Gastrocnemius medialis (tissue), 4 donors: ENCODE data around the gene UNC5C. TPM values are rescaled to one million over a fixed set of nuclear protein-coding genes. Genes with fewer than 3 reads are reported as not detected.

ENCODE experiments used
- ATAC-seq, 2 donors: fragments of 150-250 bp; one replicate each; pipeline ENCODE4 v1.9.1; 2016
- DNase-seq, 2 donors: peaks; one replicate each; pipeline ENCODE4 v3.0.0-alpha.2; 2019
- H3K27ac ChIP-seq, 4 donors: fragments of 200-600 bp; sonication (generic); 1 replicate in 1 of 4; 2 replicates in 3 of 4; pipeline ENCODE4 v1.5.1; 2016 to 2018; ENCODE audit warnings: mild to moderate bottlenecking in 2 of 4, moderate library complexity in 1 of 4
- H3K27me3 ChIP-seq, 3 donors: fragments of 200-600 bp; sonication (generic) in 2 of 3; 1 replicate in 1 of 3; 2 replicates in 2 of 3; pipeline versions ENCODE4 v1.5.1 to v1.6.0; 2016 to 2019; ENCODE audit warnings: mild to moderate bottlenecking in 1 of 3, moderate library complexity in 1 of 3
- H3K36me3 ChIP-seq, 2 donors: fragments of 200-600 bp; sonication (generic) in 1 of 2; one replicate each; pipeline ENCODE4 v1.5.1; 2017 to 2018
- H3K4me1 ChIP-seq, 2 donors: fragments of 200-600 bp; sonication (generic) in 1 of 2; one replicate each; pipeline ENCODE4 v1.5.1; 2016 to 2017; ENCODE audit warnings: mild to moderate bottlenecking in 2 of 2
- H3K4me3 ChIP-seq, 4 donors: fragments of 200-600 bp; sonication (generic) in 3 of 4; 1 replicate in 1 of 4; 2 replicates in 3 of 4; pipeline ENCODE4 v1.5.1; 2016 to 2019; ENCODE audit warnings: mild to moderate bottlenecking in 2 of 4
- H3K9me3 ChIP-seq, 3 donors: fragments of 200-600 bp; sonication (generic) in 2 of 3; 1 replicate in 1 of 3; 2 replicates in 2 of 3; pipeline ENCODE4 v1.5.1; 2016 to 2019
- POLR2A ChIP-seq, 2 donors: fragments of 450-650 bp; IDR thresholded peaks; one replicate each; pipeline ENCODE4 v1.6.1; 2017; ENCODE audit warnings: antibody characterized with exemption in 2 of 2, mild to moderate bottlenecking in 2 of 2, moderate library complexity in 2 of 2
- in situ Hi-C, 4 donors: fragments of 200-750 bp; cut with MboI; loops; one replicate each; pipeline versions ENCODE4 v1.15.0 to v1.8.0; 2017; ENCODE audit warnings: low sequenced_read_pairs in 4 of 4
- intact Hi-C: fragments of 100-400 bp; cut with DNase I; formaldehyde crosslinking; loops from one replicate; pipeline ENCODE4 v1.15.1; 2023; ENCODE audit warnings: low total_unique reads
- total RNA-seq, 4 donors: library from RNA; depleted of rRNA; stranded (reverse); fragments of >200 nt; gene quantifications; one replicate each; pipeline versions ENCODE4 v1.1.0 to v1.2.3, GENCODE V29; 2016
- TF ChIP-seq, protein P1 (sequence below), 5 experiments: fragments of 450-650 bp in 3 of 5; fragments of 200-600 bp in 2 of 5; sonication (generic) in 2 of 5; IDR thresholded peaks in 4 of 5; conservative IDR thresholded peaks in 1 of 5; 1 replicate in 4 of 5; 2 replicates in 1 of 5; pipeline ENCODE4 v1.5.1; 2016 to 2019; ENCODE audit warnings: antibody characterized with exemption in 5 of 5, mild to moderate bottlenecking in 3 of 5, moderate library complexity in 3 of 5

The UNC5C gene
- total RNA-seq, 4 donors from 2014 or later, result 0.07 to 0.33 (median 0.23) TPM; not detected in 1

GRCh38 chr4:95381843-95382580, 166.8 kb downstream of the UNC5C start:
- no peaks in the 10 kb centered on the region for H3K4me1 ChIP-seq
- no peaks in the 10 kb centered on the region for H3K9me3 ChIP-seq
- no peaks in the 10 kb centered on the region for H3K27me3 ChIP-seq
- H3K36me3 ChIP-seq, result no peaks in the 10 kb centered on the region
- H3K4me3 ChIP-seq, result no peak overlapping the region
- TF ChIP-seq POLR2A (IDR thresholded peaks at IDR 0.05), result no peak
- TF ChIP-seq, protein P1, sequence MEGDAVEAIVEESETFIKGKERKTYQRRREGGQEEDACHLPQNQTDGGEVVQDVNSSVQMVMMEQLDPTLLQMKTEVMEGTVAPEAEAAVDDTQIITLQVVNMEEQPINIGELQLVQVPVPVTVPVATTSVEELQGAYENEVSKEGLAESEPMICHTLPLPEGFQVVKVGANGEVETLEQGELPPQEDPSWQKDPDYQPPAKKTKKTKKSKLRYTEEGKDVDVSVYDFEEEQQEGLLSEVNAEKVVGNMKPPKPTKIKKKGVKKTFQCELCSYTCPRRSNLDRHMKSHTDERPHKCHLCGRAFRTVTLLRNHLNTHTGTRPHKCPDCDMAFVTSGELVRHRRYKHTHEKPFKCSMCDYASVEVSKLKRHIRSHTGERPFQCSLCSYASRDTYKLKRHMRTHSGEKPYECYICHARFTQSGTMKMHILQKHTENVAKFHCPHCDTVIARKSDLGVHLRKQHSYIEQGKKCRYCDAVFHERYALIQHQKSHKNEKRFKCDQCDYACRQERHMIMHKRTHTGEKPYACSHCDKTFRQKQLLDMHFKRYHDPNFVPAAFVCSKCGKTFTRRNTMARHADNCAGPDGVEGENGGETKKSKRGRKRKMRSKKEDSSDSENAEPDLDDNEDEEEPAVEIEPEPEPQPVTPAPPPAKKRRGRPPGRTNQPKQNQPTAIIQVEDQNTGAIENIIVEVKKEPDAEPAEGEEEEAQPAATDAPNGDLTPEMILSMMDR (IDR thresholded peaks at IDR 0.05 in 4 of 5, conservative IDR thresholded peaks at IDR 0.05 in 1 of 5), result no peak
- DNase-seq (no peak), ATAC-seq (no peak)
- intact Hi-C loops, result no loop called here
- H3K27ac ChIP-seq, result no peak overlapping the region
- in situ Hi-C loops, result no loop called here

DNA sequence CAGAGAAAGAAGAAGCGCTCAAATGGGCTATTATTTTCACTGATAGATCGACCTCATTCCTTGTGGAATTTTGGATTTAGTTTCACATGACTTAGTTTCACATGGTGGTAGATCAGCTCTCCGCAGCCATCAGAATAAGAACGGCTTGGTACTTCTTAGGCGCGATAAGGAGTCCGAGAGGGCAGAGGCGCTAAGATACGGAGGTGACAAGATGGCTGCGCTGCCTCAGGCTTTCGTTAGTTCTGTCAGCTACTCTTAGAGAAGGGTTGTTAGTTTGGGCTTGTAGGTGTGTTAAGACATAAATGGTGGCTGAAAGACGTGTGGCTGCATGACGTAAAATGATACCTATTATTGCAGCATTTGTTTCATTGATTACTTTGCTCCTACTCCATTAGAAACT, 169.1 kb downstream of the UNC5C start:
- Histone ChIP-seq H3K4me3 (no peak overlapping the region), H3K36me3 (no peaks in the 10 kb centered on the region), H3K27ac (no peak overlapping the region), H3K27me3 (no peaks in the 10 kb centered on the region), H3K9me3 (no peaks in the 10 kb centered on the region), H3K4me1 (no peaks in the 10 kb centered on the region)
- TF ChIP-seq, protein P1 (IDR thresholded peaks at IDR 0.05 in 4 of 5, conservative IDR thresholded peaks at IDR 0.05 in 1 of 5), result no peak
- TF ChIP-seq POLR2A (IDR thresholded peaks at IDR 0.05), result no peak
- intact Hi-C loops (no loop called here), in situ Hi-C loops (no loop called here)
- DNase-seq (no peak), ATAC-seq (no peak)

- DNase-seq, result no peak
- Histone ChIP-seq H3K4me3 (no peak overlapping the region), H3K4me1 (no peaks in the 10 kb centered on the region), H3K36me3 (no peaks in the 10 kb centered on the region), H3K9me3 (no peaks in the 10 kb centered on the region), H3K27me3 (no peaks in the 10 kb centered on the region), H3K27ac (no peak overlapping the region)
- TF ChIP-seq, protein P1 (IDR thresholded peaks at IDR 0.05 in 4 of 5, conservative IDR thresholded peaks at IDR 0.05 in 1 of 5), result no peak
- TF ChIP-seq POLR2A (IDR thresholded peaks at IDR 0.05), result no peak
- no peak for ATAC-seq
- intact Hi-C loops, result no loop called here
- in situ Hi-C loops, result no loop called here
Measured at GRCh38 chr4:95377366-95377900, 171.3 kb downstream of the UNC5C start.

- in situ Hi-C loops (no loop called here), intact Hi-C loops (no loop called here)
- H3K27me3 ChIP-seq, result no peaks in the 10 kb centered on the region
- H3K27ac ChIP-seq, result no peak overlapping the region
- no peaks in the 10 kb centered on the region for H3K4me1 ChIP-seq
- ATAC-seq (no peak), DNase-seq (no peak)
- no peaks in the 10 kb centered on the region for H3K9me3 ChIP-seq
- TF ChIP-seq, protein P1 (IDR thresholded peaks at IDR 0.05 in 4 of 5, conservative IDR thresholded peaks at IDR 0.05 in 1 of 5), result no peak
- TF ChIP-seq POLR2A (IDR thresholded peaks at IDR 0.05), result no peak
- H3K4me3 ChIP-seq, result no peak overlapping the region
- no peaks in the 10 kb centered on the region for H3K36me3 ChIP-seq
Measured at GRCh38 chr4:95371476-95372224, 177.1 kb downstream of the UNC5C start.
